Effector CD4-positive, alpha-beta T cell (primary cell): ENCODE data around the gene SYT6.
"Not testable (repeated sequence)": the region's sequence is repeated elsewhere in the genome, so short reads cannot be mapped to it uniquely, and the experiment has no call there.

Source experiments
- DNase-seq: peaks from one replicate; pipeline ENCODE4 v3.0.0-alpha.2; 2020

Gene SYT6

DNA sequence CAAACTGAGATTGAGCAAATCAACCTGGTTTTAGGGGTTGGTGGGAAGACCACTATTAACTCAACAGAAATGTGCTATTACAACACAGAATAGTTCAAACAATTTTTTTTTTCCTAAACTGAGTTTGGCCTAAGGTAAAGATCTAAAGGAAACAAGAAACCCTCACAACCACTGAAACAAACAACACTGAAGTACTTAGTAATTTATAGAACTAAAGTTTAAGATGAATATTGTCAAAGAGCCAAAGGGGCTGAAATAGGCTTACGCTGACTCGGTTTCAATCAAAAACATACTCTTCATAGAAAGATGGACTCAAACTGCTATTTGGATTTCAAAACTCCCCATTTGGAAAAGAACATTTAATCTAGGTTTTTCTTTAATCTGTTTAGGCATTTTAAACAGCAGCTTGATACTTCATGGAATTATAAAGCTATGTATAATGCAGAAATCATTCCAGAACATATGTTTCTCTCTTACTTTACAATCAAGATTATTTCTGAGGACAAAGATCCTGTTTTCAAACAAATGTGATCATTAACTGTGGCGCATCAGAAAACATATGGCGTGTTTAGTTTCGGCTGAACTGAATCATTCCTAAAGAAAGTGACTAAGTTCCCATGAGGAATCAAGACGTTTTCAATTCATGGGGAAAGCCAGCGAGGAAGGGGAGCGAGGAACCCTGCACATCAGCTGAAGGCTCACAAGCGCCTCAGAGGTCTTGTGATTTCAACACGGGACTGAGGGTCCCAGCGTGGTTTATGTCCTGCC lies 62.7 kb downstream of the SYT6 start:
- no peak for DNase-seq

DNA sequence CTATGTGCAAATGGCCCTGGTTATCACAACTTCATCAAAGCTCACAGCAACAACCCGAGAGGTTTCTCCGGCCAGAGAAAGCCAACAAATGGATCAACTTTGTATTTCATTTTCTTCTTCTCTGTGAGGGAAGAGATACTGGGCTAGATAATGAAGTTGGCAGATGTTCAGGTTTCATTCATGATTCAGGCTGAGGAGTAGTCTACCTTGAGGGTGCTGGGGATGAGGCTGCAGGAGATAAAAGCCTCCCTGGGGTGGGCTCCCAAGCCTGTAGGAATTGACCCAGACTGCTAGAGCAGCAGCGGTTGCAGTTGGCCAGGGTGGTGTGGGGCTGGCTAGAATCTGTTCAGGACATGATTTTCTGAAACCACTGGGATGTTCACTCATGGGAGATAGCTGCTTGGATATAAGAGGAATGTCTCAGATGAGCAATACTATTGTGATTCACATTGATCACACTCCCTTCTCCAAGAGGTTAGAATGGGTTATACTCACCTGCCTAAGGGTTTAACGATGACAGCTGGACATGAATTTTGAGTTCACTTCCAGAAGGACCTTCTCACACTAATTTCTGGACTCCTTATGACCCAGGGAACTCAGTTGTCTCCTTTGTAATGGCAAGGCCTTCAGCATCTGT lies 64.0 kb downstream of the SYT6 start:
- no peak for DNase-seq

DNA sequence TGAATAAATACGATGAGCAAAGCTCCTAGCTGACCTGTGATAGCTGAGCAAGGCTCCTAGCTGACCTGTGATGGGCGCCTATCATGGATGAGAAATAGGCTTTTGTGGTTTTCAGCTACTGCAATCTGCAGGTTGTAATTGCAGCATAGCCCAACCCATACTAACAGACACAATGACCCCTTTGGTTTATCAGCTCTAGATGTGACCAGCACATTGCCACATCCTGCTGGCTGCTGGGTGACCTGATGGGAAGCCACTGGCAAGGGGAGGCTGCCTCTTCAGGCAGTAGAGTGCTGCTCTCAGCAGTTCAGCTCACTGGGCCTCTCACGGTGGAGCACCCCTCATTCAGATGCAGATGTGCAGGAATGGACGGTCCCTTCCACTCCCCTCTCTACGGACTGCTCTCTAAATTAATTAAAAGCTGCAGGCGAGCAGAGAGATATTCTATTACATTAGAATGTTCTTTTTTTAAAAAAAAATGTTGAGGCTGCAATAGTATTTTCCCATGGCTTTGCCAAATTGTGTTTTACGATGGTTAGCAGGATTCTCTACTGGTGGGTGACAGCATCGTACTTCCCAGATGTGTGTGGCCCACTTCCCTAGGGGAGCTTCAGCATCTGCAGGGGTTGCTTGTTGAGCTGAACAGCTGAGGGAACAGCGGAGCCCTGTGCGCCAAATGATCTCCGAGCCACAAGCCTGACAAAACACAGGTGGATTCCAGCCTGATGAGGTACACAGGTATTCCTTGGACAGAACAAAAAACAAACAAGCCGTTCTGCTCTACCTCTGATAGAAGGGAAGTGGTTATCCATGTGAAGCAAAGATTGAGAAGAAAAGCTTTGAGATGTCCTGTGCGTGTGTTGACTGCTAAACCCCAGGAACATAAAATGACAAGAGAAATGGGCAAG lies 65.0 kb downstream of the SYT6 start:
- no peak for DNase-seq

GRCh38 chr1:114087495-114087894 lies 66.2 kb downstream of the SYT6 start:
- DNase-seq: no peak

DNA sequence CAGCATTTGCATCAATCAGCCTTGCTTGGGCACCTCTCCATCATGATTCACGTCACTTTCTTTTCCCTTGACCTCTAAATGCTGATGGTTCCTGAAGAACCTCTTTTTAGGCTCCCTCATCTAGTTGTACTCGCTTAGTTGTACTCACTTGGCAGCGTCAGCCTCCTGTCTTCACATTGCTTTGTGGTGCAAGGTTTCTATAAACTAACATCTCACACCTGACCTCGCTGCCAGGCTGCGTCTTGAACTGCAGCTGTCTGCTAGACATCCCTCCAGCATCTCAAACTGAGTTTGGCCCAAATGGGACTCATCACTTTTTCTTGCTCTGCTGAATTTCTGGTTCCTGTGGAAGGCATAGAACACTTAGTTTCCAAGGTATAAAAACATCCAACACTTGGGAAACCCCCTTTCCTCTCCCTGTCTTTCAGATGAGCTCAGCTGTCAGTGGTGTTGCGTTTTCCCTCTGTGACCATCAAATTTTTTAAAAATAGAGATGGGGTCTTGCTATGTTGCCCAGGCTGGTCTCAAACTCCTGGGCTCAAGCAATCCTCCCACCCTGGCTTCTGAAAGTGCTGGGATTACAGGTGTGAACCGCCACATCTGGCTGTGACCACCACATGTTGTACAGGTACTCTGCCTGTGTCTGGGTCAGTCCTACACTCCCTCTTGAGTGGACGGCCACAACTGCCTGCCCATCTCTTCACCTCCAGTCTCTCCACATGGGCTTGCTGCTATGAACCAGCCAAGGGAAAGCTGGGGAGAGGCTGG lies 66.9 kb downstream of the SYT6 start:
- no peak for DNase-seq

GRCh38 chr1:114082867-114083585 lies 70.6 kb downstream of the SYT6 start:
- no peak for DNase-seq

- DNase-seq: no peak
Measured at GRCh38 chr1:114082304-114082630, 71.4 kb downstream of the SYT6 start.

GRCh38 chr1:114081437-114082303 lies 72.0 kb downstream of the SYT6 start:
- DNase-seq: no peak

GRCh38 chr1:114080511-114081436 lies 72.9 kb downstream of the SYT6 start:
- DNase-seq: no peak

- DNase-seq: no peak
Measured at GRCh38 chr1:114079596-114080190, 74.0 kb downstream of the SYT6 start.

DNA sequence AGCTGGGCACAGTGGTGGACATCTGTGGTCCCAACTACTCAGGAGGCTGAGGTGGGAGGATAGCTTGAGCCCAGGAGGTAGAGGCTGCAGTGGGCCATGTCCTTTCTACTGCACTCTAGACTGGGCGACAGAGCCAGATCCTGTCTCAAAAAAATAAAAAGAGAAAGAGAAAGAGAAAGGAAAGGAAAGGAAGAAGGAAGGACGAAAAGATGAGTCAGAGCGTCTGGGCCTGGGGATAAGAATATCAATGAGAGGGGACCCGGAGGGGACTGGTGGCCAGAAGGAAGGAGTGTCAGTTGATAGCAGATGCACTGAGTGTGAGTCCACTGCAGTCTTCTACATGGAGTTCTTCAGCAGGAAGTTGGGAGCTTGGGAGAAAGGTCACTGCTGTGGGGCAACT lies 75.6 kb downstream of the SYT6 start:
- no peak for DNase-seq

DNA sequence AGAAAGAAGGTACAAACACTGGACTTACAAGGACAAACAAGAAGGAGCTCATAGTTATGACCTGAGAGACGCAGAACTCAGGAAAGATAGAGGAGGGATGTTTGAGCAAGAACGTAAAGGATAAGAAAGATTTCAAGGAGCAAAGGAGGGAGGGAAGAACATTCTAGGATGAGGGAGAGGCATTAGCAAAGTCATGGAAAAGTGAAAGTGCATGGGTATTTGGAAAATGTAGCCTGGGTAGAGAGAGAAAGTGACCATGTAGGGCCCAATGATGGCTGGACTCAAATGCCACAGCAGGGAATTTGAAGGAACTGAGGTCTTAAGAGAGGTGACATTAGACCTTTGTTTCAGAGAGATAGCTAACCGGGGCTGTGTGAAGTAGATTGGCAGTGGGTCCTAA lies 76.5 kb downstream of the SYT6 start:
- no peak for DNase-seq

DNA sequence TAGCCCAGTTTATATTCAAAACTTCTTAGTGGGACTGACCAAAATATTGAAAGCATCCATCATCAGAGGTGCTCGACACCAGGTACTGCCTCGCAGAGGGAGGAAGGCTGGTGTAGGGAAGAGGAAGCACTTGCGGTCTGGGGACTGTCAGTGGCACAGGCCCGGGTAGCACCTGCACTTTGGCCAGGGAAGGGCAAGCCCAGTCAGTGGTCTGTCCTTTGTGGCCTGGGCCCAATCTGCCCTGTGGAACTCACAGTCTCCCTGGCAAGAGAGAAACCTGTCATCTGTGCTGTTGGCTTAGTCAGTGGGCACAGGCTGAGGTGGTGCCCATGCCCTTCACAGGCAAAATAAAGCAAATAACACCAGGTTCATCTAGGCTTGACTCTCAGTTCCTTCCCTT lies 77.4 kb downstream of the SYT6 start:
- no peak for DNase-seq

DNA sequence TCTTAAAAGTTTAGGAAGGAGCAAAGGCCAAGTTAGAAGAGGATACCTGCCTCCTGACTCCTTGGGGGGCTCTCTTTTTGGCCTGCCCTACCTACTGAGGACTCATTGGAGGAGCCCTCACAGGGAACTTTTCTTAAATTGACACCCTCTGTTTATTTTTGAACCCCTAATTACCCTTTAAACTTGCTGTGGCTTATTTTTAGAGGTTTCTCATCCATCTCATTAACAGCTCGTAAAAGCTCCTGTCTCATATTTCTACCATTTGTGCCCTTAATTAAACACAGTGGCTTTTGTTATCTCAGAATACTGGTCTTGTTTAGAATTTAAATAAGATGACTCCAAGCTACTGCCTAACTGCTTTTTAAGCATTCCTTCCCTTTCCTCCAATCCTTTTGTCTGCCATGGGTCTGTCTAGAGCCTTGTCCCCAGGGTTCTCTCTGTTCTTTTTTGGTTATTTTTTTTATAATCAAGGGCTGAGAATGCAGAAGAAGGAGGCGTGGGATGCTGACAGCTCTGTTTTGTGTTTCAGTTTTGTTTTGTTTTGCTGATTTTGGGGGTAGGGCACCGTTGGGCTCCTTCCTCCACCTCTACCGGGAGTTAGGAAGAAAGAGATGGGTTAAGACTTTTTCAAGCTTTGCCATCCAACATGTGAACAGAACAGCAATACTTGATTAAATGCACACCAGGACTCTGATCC lies 78.0 kb downstream of the SYT6 start:
- no peak for DNase-seq

- DNase-seq: no peak
Measured at GRCh38 chr1:114075105-114075504, 78.6 kb downstream of the SYT6 start.

- no peak for DNase-seq
Measured at GRCh38 chr1:114072246-114072645, 81.4 kb downstream of the SYT6 start.

DNA sequence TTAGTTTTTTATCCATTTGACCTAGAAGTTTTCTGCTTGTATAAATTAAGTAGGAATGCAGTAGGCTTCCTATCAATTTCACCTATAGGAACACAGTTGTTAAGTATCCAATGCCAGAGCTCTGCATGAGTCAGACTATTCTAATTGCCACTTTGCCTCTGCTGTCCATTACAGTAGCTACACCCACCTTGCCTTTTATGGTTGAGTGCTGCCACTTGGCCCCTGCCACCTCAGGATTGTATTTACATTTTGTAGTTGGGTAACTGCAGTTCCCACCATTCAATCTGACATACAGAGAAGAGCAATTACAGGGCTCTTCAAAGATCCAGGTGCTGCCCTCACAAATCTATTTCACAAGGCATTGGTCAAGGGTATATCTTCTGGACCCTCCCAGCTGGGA lies 83.9 kb downstream of the SYT6 start:
- DNase-seq: not testable (repeated sequence)

DNA sequence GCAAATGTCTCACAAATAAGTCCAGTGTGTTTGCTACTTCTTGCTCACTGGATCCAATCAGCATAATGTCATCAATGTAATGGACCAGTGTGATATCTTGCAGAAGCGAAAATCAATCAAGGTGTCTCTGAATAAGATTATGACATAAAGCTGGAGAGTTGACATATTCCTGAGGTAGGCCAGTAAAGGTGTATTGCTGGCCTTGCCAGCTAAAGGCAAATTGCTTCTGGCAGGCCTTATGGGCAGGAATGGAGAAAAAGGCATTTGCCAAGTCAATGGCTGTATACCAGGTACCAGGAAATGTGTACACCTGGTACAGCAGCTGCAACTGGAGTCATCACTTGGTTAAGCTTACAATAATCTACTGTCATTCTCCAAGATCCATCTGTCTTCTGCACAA lies 85.0 kb downstream of the SYT6 start:
- DNase-seq: not testable (repeated sequence)

- not testable (repeated sequence) for DNase-seq
Measured at GRCh38 chr1:114065671-114066070, 88.0 kb downstream of the SYT6 start.
